Measurements from ENCODE around the gene TRIL. TPM values are rescaled to one million over a fixed set of nuclear protein-coding genes. Genes with fewer than 3 reads are reported as not detected.

Gene TRIL
- total RNA-seq, 1 donor from 2014 or later = 1.4 TPM

DNA sequence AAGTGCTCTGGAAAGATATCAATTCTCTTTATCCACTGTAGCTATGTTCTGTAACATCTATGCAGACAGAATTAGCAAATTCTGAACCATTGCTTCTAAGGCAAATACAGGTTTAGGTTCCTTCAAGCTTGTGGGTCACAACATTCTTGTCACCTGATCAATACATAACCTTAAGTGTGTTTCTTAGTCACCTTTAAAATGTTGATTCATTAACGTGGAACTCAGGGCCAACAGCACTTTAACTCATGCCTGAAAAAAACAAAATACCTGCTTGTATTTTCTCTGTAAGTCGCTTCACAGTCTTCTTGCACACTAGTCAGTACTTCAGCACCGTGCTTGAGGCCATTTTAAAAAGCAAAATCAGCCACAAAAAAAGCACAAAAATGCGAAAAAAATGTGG lies 35.2 kb upstream of the TRIL start:
- Mint-ChIP-seq H3K27ac (ENCODE audit: unreplicated experiment) (no peak overlapping the region), H3K36me3 (ENCODE audit: unreplicated experiment) (no peaks in the 10 kb centered on the region), H3K9me3 (ENCODE audit: unreplicated experiment) (no peaks in the 10 kb centered on the region), H3K4me3 (ENCODE audit: unreplicated experiment) (no peak overlapping the region), H3K27me3 (ENCODE audit: unreplicated experiment) (no peaks in the 10 kb centered on the region), H3K4me1 (ENCODE audit: low read depth, unreplicated experiment) (peaks cover 7% of the 10 kb centered on the region)
- DNase-seq = no peak
- TF ChIP-seq, protein P1, sequence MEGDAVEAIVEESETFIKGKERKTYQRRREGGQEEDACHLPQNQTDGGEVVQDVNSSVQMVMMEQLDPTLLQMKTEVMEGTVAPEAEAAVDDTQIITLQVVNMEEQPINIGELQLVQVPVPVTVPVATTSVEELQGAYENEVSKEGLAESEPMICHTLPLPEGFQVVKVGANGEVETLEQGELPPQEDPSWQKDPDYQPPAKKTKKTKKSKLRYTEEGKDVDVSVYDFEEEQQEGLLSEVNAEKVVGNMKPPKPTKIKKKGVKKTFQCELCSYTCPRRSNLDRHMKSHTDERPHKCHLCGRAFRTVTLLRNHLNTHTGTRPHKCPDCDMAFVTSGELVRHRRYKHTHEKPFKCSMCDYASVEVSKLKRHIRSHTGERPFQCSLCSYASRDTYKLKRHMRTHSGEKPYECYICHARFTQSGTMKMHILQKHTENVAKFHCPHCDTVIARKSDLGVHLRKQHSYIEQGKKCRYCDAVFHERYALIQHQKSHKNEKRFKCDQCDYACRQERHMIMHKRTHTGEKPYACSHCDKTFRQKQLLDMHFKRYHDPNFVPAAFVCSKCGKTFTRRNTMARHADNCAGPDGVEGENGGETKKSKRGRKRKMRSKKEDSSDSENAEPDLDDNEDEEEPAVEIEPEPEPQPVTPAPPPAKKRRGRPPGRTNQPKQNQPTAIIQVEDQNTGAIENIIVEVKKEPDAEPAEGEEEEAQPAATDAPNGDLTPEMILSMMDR (IDR thresholded peaks at IDR 0.05; ENCODE audit: partially characterized antibody, unreplicated experiment) = no peak

DNA sequence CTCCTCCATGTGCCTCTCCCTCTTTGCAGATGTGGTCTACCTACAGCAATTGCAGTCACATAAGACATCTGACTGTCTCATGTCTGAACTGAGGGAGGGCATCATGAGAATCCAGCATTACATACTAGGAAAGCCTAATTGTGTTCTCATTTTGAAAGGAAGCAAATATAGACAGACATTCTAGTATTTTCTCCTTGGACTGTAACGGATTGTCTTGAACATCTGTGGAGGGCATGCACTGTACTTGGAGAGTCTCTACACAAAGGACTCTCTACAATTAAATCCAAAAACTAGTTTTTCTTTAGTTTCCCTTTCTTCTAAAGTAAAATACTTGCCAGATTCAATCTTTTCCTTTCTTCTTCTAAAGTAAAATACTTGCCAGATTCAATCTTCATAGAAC lies 34.7 kb upstream of the TRIL start:
- H3K9me3 Mint-ChIP-seq (ENCODE audit: unreplicated experiment) = no peaks in the 10 kb centered on the region
- peaks cover 4% of the 10 kb centered on the region for H3K4me1 Mint-ChIP-seq (ENCODE audit: low read depth, unreplicated experiment)
- no peak for DNase-seq
- H3K27me3 Mint-ChIP-seq (ENCODE audit: unreplicated experiment) = no peaks in the 10 kb centered on the region
- H3K4me3 Mint-ChIP-seq (ENCODE audit: unreplicated experiment) = no peak overlapping the region
- no peak overlapping the region for H3K27ac Mint-ChIP-seq (ENCODE audit: unreplicated experiment)
- no peaks in the 10 kb centered on the region for H3K36me3 Mint-ChIP-seq (ENCODE audit: unreplicated experiment)
- TF ChIP-seq, protein P1 (IDR thresholded peaks at IDR 0.05; ENCODE audit: partially characterized antibody, unreplicated experiment) = no peak

DNA sequence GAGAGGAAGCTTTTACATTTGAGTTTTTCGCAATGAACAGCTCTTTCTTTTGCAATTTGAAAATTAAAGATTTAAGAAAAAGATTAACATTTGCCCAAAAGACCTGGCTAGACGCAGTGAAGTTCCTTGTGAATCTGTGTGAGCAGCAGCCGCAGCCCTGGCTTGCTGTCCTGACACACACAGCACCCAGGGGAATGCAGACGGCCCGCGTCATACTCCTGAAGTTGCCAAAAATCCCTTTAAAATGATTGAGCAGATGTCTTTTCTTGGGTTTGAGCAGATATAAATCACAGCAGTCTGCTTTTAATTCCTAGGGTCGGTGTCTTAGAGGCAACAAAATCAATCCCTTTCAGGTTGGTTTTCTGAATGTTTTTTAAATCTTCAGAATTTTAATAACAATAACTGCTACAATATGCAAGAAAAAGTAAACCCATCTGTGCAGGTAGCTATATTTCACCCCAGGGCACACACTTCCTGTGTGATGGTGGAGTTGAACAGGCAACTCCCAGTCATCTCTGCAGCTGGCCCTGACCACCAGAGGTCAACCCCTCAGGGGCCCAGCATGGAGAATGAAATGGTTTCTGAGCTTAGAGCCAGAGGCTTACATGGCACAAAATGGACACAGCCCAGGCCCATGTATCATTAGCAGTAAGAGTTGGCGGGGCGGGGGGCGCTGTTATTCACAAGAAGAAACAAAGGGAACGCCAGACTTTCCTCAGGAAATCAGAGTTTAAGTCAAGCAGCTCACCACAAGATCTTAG lies 32.2 kb upstream of the TRIL start:
- Mint-ChIP-seq H3K9me3 (ENCODE audit: unreplicated experiment) (peaks cover 3% of the 10 kb centered on the region), H3K27ac (ENCODE audit: unreplicated experiment) (no peak overlapping the region), H3K27me3 (ENCODE audit: unreplicated experiment) (no peaks in the 10 kb centered on the region), H3K4me1 (ENCODE audit: low read depth, unreplicated experiment) (peaks cover 3% of the 10 kb centered on the region), H3K4me3 (ENCODE audit: unreplicated experiment) (no peak overlapping the region), H3K36me3 (ENCODE audit: unreplicated experiment) (no peaks in the 10 kb centered on the region)
- TF ChIP-seq, protein P1 (IDR thresholded peaks at IDR 0.05; ENCODE audit: partially characterized antibody, unreplicated experiment) = no peak
- peak; percentile 39 for DNase-seq

DNA sequence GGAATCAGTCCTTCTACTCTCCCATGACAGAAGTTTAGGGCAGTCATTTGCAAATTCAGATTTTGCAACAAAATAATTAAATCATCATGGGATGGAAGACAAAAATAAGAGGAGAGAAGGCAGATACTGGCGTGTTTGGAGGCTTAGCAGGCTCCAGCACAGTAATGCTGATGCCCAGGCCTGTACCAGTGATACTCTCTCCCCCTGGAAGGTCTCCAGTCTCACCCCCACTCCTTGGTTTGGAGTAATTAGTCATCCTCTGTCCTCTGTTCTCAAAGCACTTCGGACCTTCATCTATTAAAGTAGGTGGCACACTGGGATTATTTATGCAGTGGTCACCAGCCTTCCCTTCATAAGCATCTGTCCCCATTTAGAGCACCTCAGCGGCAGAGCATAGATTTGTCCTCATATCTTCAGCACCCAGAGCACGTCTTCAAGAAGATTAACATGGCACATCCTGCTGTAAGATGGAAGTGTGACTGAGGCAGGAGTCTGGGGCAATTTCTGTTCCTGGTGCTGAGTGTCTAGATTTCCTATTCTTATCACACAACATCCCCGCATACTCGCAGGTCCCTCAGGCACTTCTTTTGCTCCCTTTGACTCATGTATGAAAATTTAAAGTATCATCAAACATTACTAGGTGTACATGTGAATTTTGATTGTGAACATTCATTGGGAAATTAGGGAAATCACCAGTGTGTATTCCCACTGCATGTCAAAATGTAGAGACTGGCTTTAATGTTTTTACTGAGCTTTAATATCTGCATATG lies 31.3 kb upstream of the TRIL start:
- TF ChIP-seq, protein P1 (IDR thresholded peaks at IDR 0.05; ENCODE audit: partially characterized antibody, unreplicated experiment) = no peak
- H3K9me3 Mint-ChIP-seq (ENCODE audit: unreplicated experiment) = peaks cover 3% of the 10 kb centered on the region
- H3K27me3 Mint-ChIP-seq (ENCODE audit: unreplicated experiment) = no peaks in the 10 kb centered on the region
- H3K4me3 Mint-ChIP-seq (ENCODE audit: unreplicated experiment) = no peak overlapping the region
- H3K4me1 Mint-ChIP-seq (ENCODE audit: low read depth, unreplicated experiment) = peaks cover 3% of the 10 kb centered on the region
- no peak overlapping the region for H3K27ac Mint-ChIP-seq (ENCODE audit: unreplicated experiment)
- H3K36me3 Mint-ChIP-seq (ENCODE audit: unreplicated experiment) = no peaks in the 10 kb centered on the region
- no peak for DNase-seq

DNA sequence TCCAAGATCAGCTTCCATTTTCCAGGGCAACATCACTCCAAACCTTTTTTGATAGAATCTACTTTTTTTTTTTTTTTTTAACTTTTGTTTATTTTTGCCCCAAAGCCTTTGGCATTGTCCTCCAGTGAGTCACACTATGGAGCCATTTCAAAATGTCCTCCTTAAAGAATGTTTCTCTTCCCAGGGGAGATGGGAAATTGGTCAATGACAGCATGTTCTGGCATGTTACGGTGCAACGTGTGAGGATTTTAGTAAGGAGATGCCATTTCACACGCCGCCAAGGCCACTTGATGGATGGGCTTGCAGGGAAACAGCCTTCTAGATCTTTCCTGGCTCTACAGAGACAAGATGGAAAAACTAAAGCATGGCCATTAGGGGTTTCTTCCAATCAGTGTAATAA lies 30.7 kb upstream of the TRIL start:
- Mint-ChIP-seq H3K4me3 (ENCODE audit: unreplicated experiment) (no peak overlapping the region), H3K27me3 (ENCODE audit: unreplicated experiment) (no peaks in the 10 kb centered on the region), H3K36me3 (ENCODE audit: unreplicated experiment) (no peaks in the 10 kb centered on the region), H3K9me3 (ENCODE audit: unreplicated experiment) (peaks cover 3% of the 10 kb centered on the region), H3K4me1 (ENCODE audit: low read depth, unreplicated experiment) (peaks cover 3% of the 10 kb centered on the region), H3K27ac (ENCODE audit: unreplicated experiment) (no peak overlapping the region)
- TF ChIP-seq, protein P1 (IDR thresholded peaks at IDR 0.05; ENCODE audit: partially characterized antibody, unreplicated experiment) = no peak
- no peak for DNase-seq

Measured in glutamatergic neuron (in vitro differentiated cells).